ENCODE measurements around the gene ENTPD8. TPM values are rescaled to one million over a fixed set of nuclear protein-coding genes. Genes with fewer than 3 reads are reported as not detected.

ENTPD8 gene
- total RNA-seq, 1 experiment from 2014 or later, result 0.77 TPM

DNA sequence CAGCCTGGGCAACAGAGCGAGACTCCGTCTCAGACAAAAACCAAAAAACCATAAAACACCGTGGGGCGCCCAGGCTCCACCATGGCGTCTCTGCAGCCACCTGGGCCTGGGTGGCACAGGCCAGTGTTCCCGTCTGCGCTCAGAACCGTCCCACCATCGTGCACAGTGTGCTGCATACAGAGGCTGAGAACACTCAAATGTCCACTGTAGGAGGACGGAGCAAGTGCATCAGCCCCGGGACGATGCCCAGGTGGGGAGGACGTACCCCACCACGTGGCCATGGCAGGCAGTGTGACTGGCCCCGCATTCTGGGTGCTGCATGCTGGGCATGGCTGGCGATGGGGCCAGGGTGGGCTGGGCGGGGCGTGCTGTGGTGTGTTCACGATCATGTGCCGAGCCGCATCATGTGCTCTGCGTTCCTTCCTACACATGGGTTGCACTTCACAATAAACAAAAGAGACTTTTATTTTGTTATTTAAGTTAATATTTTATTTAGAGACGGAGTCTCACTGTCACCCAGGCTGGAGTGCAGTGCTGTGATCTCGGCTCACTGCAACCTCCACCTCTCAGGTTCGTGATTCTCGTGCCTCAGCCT, 56.0 kb downstream of the ENTPD8 start:
- Mint-ChIP-seq H3K27ac (no peak overlapping the region), H3K36me3 (ENCODE audit: insufficient read depth in 1 of 3, low read depth in 3 of 3) (peaks cover 0 to 3% (median 0%) of the 10 kb centered on the region in 3 experiments; a peak in 3 of 7 replicates), H3K4me1 (peaks cover 3% of the 10 kb centered on the region in 2 experiments; a peak in 3 of 4 replicates), H3K9me3 (no peaks in the 10 kb centered on the region), H3K4me3 (no peak overlapping the region), H3K27me3 (ENCODE audit: low read depth) (no peaks in the 10 kb centered on the region)
- TF ChIP-seq, protein P1, sequence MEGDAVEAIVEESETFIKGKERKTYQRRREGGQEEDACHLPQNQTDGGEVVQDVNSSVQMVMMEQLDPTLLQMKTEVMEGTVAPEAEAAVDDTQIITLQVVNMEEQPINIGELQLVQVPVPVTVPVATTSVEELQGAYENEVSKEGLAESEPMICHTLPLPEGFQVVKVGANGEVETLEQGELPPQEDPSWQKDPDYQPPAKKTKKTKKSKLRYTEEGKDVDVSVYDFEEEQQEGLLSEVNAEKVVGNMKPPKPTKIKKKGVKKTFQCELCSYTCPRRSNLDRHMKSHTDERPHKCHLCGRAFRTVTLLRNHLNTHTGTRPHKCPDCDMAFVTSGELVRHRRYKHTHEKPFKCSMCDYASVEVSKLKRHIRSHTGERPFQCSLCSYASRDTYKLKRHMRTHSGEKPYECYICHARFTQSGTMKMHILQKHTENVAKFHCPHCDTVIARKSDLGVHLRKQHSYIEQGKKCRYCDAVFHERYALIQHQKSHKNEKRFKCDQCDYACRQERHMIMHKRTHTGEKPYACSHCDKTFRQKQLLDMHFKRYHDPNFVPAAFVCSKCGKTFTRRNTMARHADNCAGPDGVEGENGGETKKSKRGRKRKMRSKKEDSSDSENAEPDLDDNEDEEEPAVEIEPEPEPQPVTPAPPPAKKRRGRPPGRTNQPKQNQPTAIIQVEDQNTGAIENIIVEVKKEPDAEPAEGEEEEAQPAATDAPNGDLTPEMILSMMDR (conservative IDR thresholded peaks at IDR 0.05), result no peak
- Histone ChIP-seq H3K4me1 (ENCODE audit: insufficient read depth, low read length) (no peaks in the 10 kb centered on the region; the same call in 1 of the 2 replicates), H3K56ac (ENCODE audit: insufficient read length, low read depth, low read length) (no peak overlapping the region), H3K23ac (ENCODE audit: insufficient read length, low read depth, low read length) (no peak overlapping the region), H2AFZ (ENCODE audit: low read length) (no peak overlapping the region), H3K79me2 (ENCODE audit: insufficient read depth, low read length) (no peaks in the 10 kb centered on the region), H4K91ac (ENCODE audit: insufficient read length, low read depth, low read length) (no peak overlapping the region), H3K27ac (ENCODE audit: insufficient read length, low read depth, low read length) (no peak overlapping the region), H3K79me1 (ENCODE audit: insufficient read depth, low read depth, low read length, poor library complexity, severe bottlenecking) (no peaks in the 10 kb centered on the region), H3T11ph (ENCODE audit: low read length) (no peak overlapping the region), H3K23me2 (ENCODE audit: insufficient read length, low read depth, low read length, poor library complexity, severe bottlenecking) (no peaks in the 10 kb centered on the region), H2BK120ac (ENCODE audit: low read depth, low read length, poor library complexity, severe bottlenecking) (no peak overlapping the region), H3K14ac (ENCODE audit: insufficient read depth, low read length) (no peak overlapping the region), H4K8ac (replicated peaks; ENCODE audit: insufficient read length, low read depth, low read length) (no peak overlapping the region), H3K27me3 (ENCODE audit: insufficient read depth, low read length) (no peaks in the 10 kb centered on the region), H4K5ac (ENCODE audit: insufficient read length, low read depth, low read length) (no peak overlapping the region), H2BK15ac (ENCODE audit: low read depth, low read length) (no peak overlapping the region), H2BK12ac (ENCODE audit: insufficient read length, low read depth, low read length) (no peak overlapping the region), H2BK5ac (ENCODE audit: insufficient read length, low read length) (no peak overlapping the region), H2AK5ac (ENCODE audit: insufficient read length, low read length) (no peak overlapping the region), H3K4ac (ENCODE audit: low read depth, low read length) (no peak overlapping the region), H3K9me3 (ENCODE audit: control insufficient read depth, low read depth, low read length) (no peaks in the 10 kb centered on the region), H3K9ac (ENCODE audit: extremely low read depth, insufficient read length, low read length) (no peak overlapping the region), H4K20me1 (ENCODE audit: control insufficient read depth, insufficient read depth, insufficient read length) (no peaks in the 10 kb centered on the region), H2BK20ac (ENCODE audit: low read depth, low read length, poor library complexity, severe bottlenecking) (no peak overlapping the region), H3K18ac (ENCODE audit: insufficient read length, low read depth, low read length) (no peak overlapping the region), H3K4me2 (ENCODE audit: insufficient read depth, insufficient read length, low read length) (no peak overlapping the region)
- no CpG with 5 or more reads among the region's 26 CpGs for WGBS (ENCODE audit: extremely low coverage, insufficient read length, low lambda C conversion rate)
- no peak for DNase-seq

Small RNAs within 50 kb of the gene (microRNA-seq; reads per million reads assigned to microRNA genes)
- gene MIR7114 (ENCODE audit: borderline microRNAs expressed), result 0.35 reads per million

Other genes with a start within 250 kb of the ENTPD8 start
- gene TPRN, start 240.6 kb downstream of the ENTPD8 start, total RNA-seq (2021), result 30.7 and 32.0 TPM in 2 replicates
- gene TMEM203, start 235.7 kb downstream of the ENTPD8 start, total RNA-seq (2021), result 34.1 and 35.5 TPM in 2 replicates
- gene NDOR1, start 235.7 kb downstream of the ENTPD8 start, total RNA-seq (2021), result 44.1 and 45.3 TPM in 2 replicates
- gene RNF208, start 219.1 kb downstream of the ENTPD8 start, total RNA-seq (2021), result 7.7 and 8.1 TPM in 2 replicates
- gene CYSRT1, start 216.2 kb downstream of the ENTPD8 start, total RNA-seq (2021), result 1.0 and 1.9 TPM in 2 replicates
- 0.15 and 0.20 TPM in 2 replicates for gene RNF224, start 213.9 kb downstream of the ENTPD8 start, total RNA-seq (2021)
- gene SLC34A3, start 210.5 kb downstream of the ENTPD8 start, total RNA-seq (2021), result not detected in 2 replicates
- gene TUBB4B, start 200.1 kb downstream of the ENTPD8 start, total RNA-seq (2021), result 378 and 386 TPM in 2 replicates
- gene STPG3, start 190.1 kb downstream of the ENTPD8 start, total RNA-seq (2021), result not detected in 2 replicates
- 71.4 and 71.7 TPM in 2 replicates for gene NELFB, start 186.0 kb downstream of the ENTPD8 start, total RNA-seq (2021)
- gene TOR4A, start 163.6 kb downstream of the ENTPD8 start, total RNA-seq (2021), result 5.9 and 6.2 TPM in 2 replicates
- gene NRARP, start 139.1 kb downstream of the ENTPD8 start, total RNA-seq (2021), result 22.8 and 23.8 TPM in 2 replicates
- gene EXD3, start 18.2 kb downstream of the ENTPD8 start, total RNA-seq (2021), result 13.5 and 15.3 TPM in 2 replicates
- gene NOXA1, start 18.0 kb downstream of the ENTPD8 start, total RNA-seq (2021), result 1.8 and 2.0 TPM in 2 replicates
- gene NSMF, start 18.0 kb upstream of the ENTPD8 start, total RNA-seq (2021), result 46.3 and 51.0 TPM in 2 replicates
- 1.6 and 1.8 TPM in 2 replicates for gene PNPLA7, start 109.0 kb upstream of the ENTPD8 start, total RNA-seq (2021)
- gene MRPL41, start 110.5 kb upstream of the ENTPD8 start, total RNA-seq (2021), result 52.2 and 53.6 TPM in 2 replicates
- gene DPH7, start 137.6 kb upstream of the ENTPD8 start, total RNA-seq (2021), result 49.2 and 51.3 TPM in 2 replicates
- gene ZMYND19, start 149.2 kb upstream of the ENTPD8 start, total RNA-seq (2021), result 79.2 and 82.3 TPM in 2 replicates
- 26.4 and 34.4 TPM in 2 replicates for gene ARRDC1, start 164.3 kb upstream of the ENTPD8 start, total RNA-seq (2021)
- 112 and 121 TPM in 2 replicates for gene EHMT1, start 177.6 kb upstream of the ENTPD8 start, total RNA-seq (2021)

All from H9 (cell line).